ENCODE results near the gene ANKRD62. TPM values are rescaled to one million over a fixed set of nuclear protein-coding genes. Genes with fewer than 3 reads are reported as not detected.

ANKRD62 gene
- not detected in 2 replicates for total RNA-seq

DNA sequence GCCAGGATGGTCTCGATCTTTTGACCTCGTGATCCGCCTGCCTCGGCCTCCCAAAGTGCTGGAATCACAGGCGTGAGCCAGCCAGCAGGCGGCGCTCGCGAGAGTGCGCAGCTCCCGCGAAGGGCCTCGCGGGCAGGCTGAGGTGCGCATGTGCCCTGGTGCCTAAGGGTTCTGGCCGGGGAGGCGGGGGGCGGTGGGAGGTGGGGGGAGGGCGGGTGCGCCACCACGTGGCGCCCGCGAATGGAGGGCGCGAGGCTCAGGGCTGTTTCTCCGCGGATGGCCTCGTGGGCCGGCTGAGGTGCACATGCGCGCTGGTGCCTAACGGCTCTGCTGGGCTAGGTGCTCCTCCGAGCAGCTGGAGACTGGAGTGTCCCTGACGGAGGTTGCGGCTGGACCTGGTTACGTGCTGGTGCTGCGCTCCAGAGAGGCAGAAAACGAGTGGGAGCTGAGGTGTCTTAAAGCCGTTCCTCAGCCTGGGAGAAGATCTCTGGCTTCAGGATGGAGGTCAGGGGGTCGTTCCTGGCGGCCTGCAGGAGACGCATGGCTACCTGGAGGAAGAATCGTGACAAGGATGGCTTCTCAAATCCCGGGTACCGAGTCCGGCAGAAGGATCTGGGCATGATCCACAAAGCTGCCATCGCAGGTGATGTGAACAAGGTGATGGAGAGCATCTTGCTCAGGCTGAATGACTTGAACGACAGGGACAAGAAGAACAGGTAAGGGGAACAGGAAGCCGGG, at the start of gene ANKRD62:
Gene ANKRD62, plus strand, starts transcription at position 324 of the 738 bp plus-strand sequence. Its CDS starts 175 bp downstream, at position 499.

Other genes with a start within 250 kb of the ANKRD62 start
- gene CHMP1B, start 242.4 kb upstream of the ANKRD62 start, total RNA-seq, result 33.3 and 38.2 TPM in 2 replicates
- gene MPPE1, start 185.5 kb upstream of the ANKRD62 start, total RNA-seq, result 28.7 and 28.8 TPM in 2 replicates
- gene IMPA2, start 112.3 kb upstream of the ANKRD62 start, total RNA-seq, result 11.4 and 16.2 TPM in 2 replicates
- not detected in 2 replicates for gene CIDEA, start 160.5 kb downstream of the ANKRD62 start, total RNA-seq
- 158 and 205 TPM in 2 replicates for gene TUBB6, start 214.4 kb downstream of the ANKRD62 start, total RNA-seq

All from cardiac ventricle fibroblast (primary cell).